ENCODE data around the gene B3GAT1.
A peak's percentile ranks its signal among the peaks of the same experiment; 100 is the strongest.

The B3GAT1 gene

DNA sequence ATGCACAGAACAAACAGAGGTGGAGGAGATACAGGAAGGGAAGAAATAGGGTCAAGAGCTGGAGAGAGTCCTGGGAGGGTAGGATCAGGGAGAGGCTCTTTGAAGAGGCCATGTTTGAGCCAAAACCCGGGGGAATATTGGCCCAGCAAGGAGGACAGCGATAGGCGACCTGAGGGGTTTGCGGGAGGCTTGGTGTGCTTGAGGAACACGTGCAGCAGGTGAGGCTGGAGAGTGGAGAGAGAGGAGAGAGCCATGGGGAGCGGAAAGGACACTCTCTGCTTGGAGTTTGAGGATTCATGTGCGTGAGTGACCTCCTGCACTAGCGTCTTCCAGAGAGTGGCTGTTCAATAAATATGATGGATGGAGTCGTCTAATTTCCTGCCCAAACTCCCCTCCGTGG, 4.7 kb upstream of the B3GAT1 start:
- TF ChIP-seq, protein P1, sequence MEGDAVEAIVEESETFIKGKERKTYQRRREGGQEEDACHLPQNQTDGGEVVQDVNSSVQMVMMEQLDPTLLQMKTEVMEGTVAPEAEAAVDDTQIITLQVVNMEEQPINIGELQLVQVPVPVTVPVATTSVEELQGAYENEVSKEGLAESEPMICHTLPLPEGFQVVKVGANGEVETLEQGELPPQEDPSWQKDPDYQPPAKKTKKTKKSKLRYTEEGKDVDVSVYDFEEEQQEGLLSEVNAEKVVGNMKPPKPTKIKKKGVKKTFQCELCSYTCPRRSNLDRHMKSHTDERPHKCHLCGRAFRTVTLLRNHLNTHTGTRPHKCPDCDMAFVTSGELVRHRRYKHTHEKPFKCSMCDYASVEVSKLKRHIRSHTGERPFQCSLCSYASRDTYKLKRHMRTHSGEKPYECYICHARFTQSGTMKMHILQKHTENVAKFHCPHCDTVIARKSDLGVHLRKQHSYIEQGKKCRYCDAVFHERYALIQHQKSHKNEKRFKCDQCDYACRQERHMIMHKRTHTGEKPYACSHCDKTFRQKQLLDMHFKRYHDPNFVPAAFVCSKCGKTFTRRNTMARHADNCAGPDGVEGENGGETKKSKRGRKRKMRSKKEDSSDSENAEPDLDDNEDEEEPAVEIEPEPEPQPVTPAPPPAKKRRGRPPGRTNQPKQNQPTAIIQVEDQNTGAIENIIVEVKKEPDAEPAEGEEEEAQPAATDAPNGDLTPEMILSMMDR (conservative IDR thresholded peaks at IDR 0.05; ENCODE audit: low read depth, low read length) = no peak
- no peak for DNase-seq (ENCODE audit: low read depth)
- no peak overlapping the region for H3K4me3 ChIP-seq (ENCODE audit: low read length)

DNA sequence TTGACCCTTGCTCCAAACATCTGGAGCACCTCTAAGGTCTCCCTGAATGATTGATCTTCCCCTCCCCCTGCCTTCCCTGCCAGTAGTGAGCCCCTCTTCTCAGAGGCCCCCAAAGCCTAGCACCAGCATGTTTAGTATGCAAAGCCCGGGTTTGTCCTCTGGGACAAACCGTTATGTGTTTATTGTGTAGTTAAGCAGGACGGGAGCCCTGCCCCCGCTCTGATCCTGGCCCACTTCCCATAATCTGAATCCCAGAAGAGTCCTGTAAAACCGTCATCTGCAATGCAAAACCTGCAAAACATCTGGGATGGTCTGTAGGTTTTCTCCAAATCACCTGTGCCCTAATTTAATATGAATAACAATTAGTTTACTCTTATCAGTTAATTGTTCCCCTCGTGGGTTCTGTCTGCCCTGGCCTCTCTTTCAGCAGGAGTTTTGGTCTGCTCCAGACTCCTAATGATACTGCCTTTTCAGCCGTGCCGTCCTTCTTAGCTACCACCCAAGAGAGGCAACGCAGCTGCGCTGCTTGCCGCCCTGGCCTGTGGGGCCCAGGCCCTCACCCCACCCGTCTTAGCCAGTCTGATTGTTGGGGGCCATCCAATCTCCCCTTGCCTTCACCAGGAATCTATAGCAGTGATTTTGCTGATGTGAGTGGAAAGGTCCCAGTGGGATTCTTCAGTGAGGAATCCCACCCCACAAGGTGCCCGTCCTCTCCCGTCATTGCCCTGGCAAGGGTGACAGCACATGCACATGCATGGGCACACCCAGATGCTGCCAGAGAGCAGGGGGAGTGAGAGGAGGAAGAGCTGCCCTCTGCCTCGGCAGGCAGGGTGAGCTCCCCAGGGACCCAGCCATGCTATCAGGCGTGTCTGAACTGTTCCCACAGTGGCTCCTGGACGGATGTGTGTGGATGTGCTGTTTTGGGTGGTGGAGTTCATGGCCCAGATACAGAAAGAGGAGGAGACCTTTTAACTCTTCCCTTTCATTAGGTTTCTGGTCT, 3.0 kb upstream of the B3GAT1 start:
- DNase-seq (ENCODE audit: low read depth) = no peak
- H3K4me3 ChIP-seq (ENCODE audit: low read length) = no peak overlapping the region
- TF ChIP-seq, protein P1 (conservative IDR thresholded peaks at IDR 0.05; ENCODE audit: low read depth, low read length) = no peak

GRCh38 chr11:134413826-134414731, 2.0 kb upstream of the B3GAT1 start:
- no peak overlapping the region for H3K4me3 ChIP-seq (ENCODE audit: low read length)
- DNase-seq (ENCODE audit: low read depth) = no peak
- TF ChIP-seq, protein P1 (conservative IDR thresholded peaks at IDR 0.05; ENCODE audit: low read depth, low read length) = no peak

DNA sequence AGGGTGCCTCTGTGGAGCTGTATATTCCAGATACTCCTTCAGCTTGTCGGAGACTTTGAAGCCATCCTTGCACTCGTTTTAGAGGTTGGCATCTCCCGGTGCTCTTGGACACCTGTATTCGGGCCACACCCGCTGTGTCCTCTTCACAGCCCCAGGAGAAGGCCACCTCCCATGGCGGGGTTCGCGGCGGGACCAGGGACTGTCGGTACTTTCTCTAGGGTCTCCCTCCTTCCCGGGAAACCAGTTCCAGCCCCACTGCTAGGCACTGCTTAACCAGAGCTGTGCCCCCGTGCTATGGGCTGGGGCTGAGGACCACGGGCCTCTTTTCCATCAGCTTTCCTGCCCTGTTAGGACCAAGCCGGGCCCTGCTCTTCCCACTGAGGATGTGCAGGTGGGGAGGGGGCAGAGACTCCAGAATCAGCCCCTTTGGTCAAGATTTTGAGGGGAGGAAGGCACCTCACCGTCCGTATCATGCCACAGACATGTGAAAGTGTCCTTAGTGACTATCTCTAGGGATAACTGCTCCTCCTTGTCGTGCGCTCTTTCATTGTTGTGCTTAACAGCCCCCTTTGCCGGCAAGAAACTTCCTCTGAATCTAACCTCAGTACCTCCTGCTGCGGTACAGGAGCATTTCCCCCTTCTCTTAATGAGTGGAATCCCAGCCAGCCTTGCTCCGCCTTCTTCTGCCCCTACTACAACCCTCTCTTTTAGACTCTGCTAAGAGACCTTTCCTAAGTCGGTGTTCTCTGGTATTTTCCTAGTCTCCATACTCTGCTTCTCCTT, 1.2 kb upstream of the B3GAT1 start:
- H3K4me3 ChIP-seq (ENCODE audit: low read length) = peak overlapping the region; percentile 50
- DNase-seq (ENCODE audit: low read depth) = no peak
- TF ChIP-seq, protein P1 (conservative IDR thresholded peaks at IDR 0.05; ENCODE audit: low read depth, low read length) = no peak

DNA sequence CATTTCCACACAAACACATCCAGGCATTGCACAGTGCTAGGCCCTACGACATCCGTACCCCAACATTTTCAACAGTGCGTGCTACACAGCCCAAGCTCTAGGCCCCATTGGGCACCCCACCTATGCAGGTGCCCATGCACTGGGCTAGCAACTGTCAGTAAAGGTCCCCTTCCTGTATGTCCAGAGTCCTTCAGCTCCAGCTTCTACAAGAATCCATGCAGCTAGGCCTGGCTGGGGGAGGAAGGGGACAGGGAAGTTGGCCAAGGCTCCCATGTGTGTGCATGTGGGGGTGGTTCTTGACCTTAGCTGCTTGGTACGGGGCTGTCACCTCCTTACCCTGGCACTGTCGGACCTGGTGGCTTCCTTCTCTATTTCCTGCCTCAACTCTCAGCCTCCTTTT, 1.3 kb downstream of the B3GAT1 start:
- DNase-seq (ENCODE audit: low read depth) = no peak
- TF ChIP-seq, protein P1 (conservative IDR thresholded peaks at IDR 0.05; ENCODE audit: low read depth, low read length) = no peak
- peak overlapping the region; percentile 53 for H3K4me3 ChIP-seq (ENCODE audit: low read length)

DNA sequence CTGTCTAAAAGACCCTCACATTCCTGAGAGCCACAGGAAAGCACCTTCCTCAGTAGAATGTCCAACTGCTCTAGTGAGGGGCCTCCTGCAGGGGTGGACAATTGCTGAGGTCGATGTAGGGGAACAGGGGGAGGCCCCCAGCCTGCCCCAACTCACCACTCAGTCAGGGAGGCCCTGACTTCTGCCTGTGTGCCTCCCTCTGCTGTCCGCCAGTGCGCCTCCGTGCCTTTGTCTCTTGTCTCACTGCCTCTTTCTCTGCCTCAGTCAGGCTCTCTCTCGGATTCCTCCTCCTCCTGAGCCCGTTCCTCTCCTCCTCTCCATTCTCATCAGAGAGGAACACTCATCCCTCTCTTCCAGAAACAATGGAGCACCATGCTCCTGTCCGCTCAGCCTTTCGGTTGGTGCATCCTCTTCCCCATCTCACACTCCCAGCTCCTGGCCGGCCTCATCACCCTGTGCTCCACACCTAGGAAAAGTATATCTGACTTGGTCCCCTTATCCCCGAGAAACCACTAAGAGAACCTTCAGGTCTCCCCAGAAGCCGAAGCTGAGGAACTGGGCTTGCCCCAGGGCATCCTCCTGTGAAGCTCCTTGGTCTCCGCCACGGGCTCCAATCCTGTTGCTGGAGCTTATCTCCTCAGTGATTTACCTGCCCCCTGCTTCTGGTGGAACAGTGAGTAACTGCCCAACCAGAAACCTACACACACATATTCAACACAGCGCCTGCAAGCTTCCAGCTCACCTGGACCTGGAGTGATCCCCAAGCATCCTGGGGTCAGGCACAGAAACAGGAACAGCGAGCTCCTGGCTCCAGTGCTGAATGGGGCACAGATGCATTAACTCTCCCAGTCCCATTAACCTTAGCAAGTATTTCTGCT, 2.3 kb downstream of the B3GAT1 start:
- DNase-seq (ENCODE audit: low read depth) = no peak
- H3K4me3 ChIP-seq (ENCODE audit: low read length) = no peak overlapping the region
- TF ChIP-seq, protein P1 (conservative IDR thresholded peaks at IDR 0.05; ENCODE audit: low read depth, low read length) = no peak
